Keratinocyte (primary cell): Measurements from ENCODE around the gene MFN1. TPM values are rescaled to one million over a fixed set of nuclear protein-coding genes. Genes with fewer than 3 reads are reported as not detected.

Experiments
- DNase-seq: peaks from one replicate; pipeline ENCODE4 v3.0.0-alpha.2; 2011; ENCODE audit warnings: low read depth, missing footprints, low spot score
- FAIRE-seq: peaks from 2 replicates; lab custom pipeline; 2011; peaks lifted over from hg19 to GRCh38; lab: Jason Lieb, UNC
- H2AFZ ChIP-seq: 2 replicates; pipeline ENCODE4 v1.6.0; 2012; ENCODE audit warnings: low read length, control low read depth, inconsistent platforms; ENCODE audit not compliant: control insufficient read depth
- H3K27ac ChIP-seq: 2 replicates; pipeline ENCODE4 v1.5.1; 2011; ENCODE audit warnings: low read length; ENCODE audit not compliant: control insufficient read depth, insufficient read depth
- H3K27me3 ChIP-seq: 3 replicates; pipeline ENCODE4 v1.6.0; 2011; ENCODE audit warnings: low read length; ENCODE audit not compliant: control insufficient read depth, insufficient read depth; ENCODE audit errors: extremely low read depth
- H3K36me3 ChIP-seq, 2 experiments: 2 replicates in 1 of 2; 3 replicates in 1 of 2; pipeline ENCODE4 v1.5.1; 2011; ENCODE audit warnings: low read length in 2 of 2, mild to moderate bottlenecking in 1 of 2; ENCODE audit not compliant: control insufficient read depth in 2 of 2, insufficient read depth in 2 of 2; ENCODE audit errors: extremely low read depth in 1 of 2
- H3K4me1 ChIP-seq: 3 replicates; pipeline ENCODE4 v1.5.1; 2011; ENCODE audit warnings: low read length; ENCODE audit not compliant: control insufficient read depth, insufficient read depth; ENCODE audit errors: extremely low read depth
- H3K4me2 ChIP-seq: 3 replicates; pipeline ENCODE4 v1.6.0; 2011; ENCODE audit warnings: low read depth, low read length; ENCODE audit not compliant: control insufficient read depth, insufficient read depth; ENCODE audit errors: extremely low read depth
- H3K4me3 ChIP-seq, 3 experiments: fragments of 200-600 bp in 1 of 3; sonication (generic) in 1 of 3; 2 replicates in 2 of 3; 3 replicates in 1 of 3; pipeline ENCODE4 v1.5.1; 2011 to 2016; ENCODE audit warnings: low read length in 3 of 3, mild to moderate bottlenecking in 3 of 3, control low read depth in 2 of 3, inconsistent platforms in 1 of 3, low read depth in 1 of 3, mixed read lengths in 1 of 3, mixed run types in 1 of 3, moderate library complexity in 1 of 3; ENCODE audit not compliant: control insufficient read depth in 2 of 3, insufficient read depth in 2 of 3; ENCODE audit errors: extremely low read depth in 1 of 3
- H3K79me2 ChIP-seq: 2 replicates; pipeline ENCODE4 v1.6.0; 2012; ENCODE audit warnings: low read length; ENCODE audit not compliant: control insufficient read depth, insufficient read depth
- H3K9ac ChIP-seq: 3 replicates; pipeline ENCODE4 v1.6.0; 2011; ENCODE audit warnings: low read length; ENCODE audit not compliant: control insufficient read depth, insufficient read depth; ENCODE audit errors: extremely low read depth
- H3K9me1 ChIP-seq: 3 replicates; pipeline ENCODE4 v1.6.0; 2011; ENCODE audit warnings: low read length; ENCODE audit not compliant: control insufficient read depth, insufficient read depth; ENCODE audit errors: extremely low read depth
- H3K9me3 ChIP-seq: 2 replicates; pipeline ENCODE4 v1.5.1; 2012; ENCODE audit warnings: low read depth, low read length; ENCODE audit not compliant: control insufficient read depth
- H4K20me1 ChIP-seq: 3 replicates; pipeline ENCODE4 v1.6.0; 2011; ENCODE audit warnings: low read length; ENCODE audit not compliant: control insufficient read depth, insufficient read depth; ENCODE audit errors: extremely low read depth
- EZH2 ChIP-seq: IDR thresholded peaks from one replicate; pipeline ENCODE4 v1.6.1; 2012; ENCODE audit warnings: inconsistent platforms, mild to moderate bottlenecking, low read length, moderate library complexity
- dilution Hi-C: fragments of 300-500 bp; cut with MboI; formaldehyde crosslinking; loops from one replicate; pipeline ENCODE4 v1.7.0; 2020; ENCODE audit warnings: low sequenced_read_pairs; ENCODE audit not compliant: extremely low pct_ligation_motif_present
- polyA plus RNA-seq, 5 experiments: library from polyadenylated mRNA; depleted of rRNA in 3 of 5; stranded (reverse) in 3 of 5; stranded (forward) in 1 of 5; unstranded in 1 of 5; fragments of >200 nt; gene quantifications; 1 replicate in 1 of 5; 2 replicates in 3 of 5; 3 replicates in 1 of 5; pipeline versions ENCODE4 v1.2.1 to v1.2.3, GENCODE V29; 2011 to 2012; ENCODE audit warnings: missing spikeins in 2 of 5, low read depth in 1 of 5, low replicate concordance in 1 of 5
- TF ChIP-seq, protein P1 (sequence below), 3 experiments: IDR thresholded peaks in 1 of 3; conservative IDR thresholded peaks in 1 of 3; optimal IDR thresholded peaks in 1 of 3; 2 replicates in 2 of 3; 3 replicates in 1 of 3; pipeline versions ENCODE3 to v1.5.1; 2011; ENCODE audit warnings: low read length in 3 of 3, mild to moderate bottlenecking in 3 of 3, moderate library complexity in 2 of 3, control low read depth in 1 of 3, inconsistent platforms in 1 of 3; ENCODE audit not compliant: insufficient read depth in 2 of 3; ENCODE audit errors: extremely low read depth in 1 of 3

MFN1 gene
- polyA plus RNA-seq, 1 donor (not counting 4 experiments of a cell fraction or from before 2014, with no cell fraction given), result 50.2 TPM

GRCh38 chr3:179415377-179415776 lies 67.9 kb downstream of the MFN1 start:
- Histone ChIP-seq H3K27me3 (no peaks in the 10 kb centered on the region), H4K20me1 (no peaks in the 10 kb centered on the region), H3K9me1 (no peaks in the 10 kb centered on the region), H2AFZ (no peak overlapping the region), H3K4me2 (no peak overlapping the region), H3K9ac (no peak overlapping the region), H3K4me1 (no peaks in the 10 kb centered on the region), H3K27ac (no peak overlapping the region), H3K79me2 (no peaks in the 10 kb centered on the region), H3K4me3 (no peak overlapping the region), H3K36me3 (peaks cover 0 to 10% of the 10 kb centered on the region in 2 experiments), H3K9me3 (no peaks in the 10 kb centered on the region)
- DNase-seq (no peak), FAIRE-seq (no peak)
- TF ChIP-seq, protein P1, sequence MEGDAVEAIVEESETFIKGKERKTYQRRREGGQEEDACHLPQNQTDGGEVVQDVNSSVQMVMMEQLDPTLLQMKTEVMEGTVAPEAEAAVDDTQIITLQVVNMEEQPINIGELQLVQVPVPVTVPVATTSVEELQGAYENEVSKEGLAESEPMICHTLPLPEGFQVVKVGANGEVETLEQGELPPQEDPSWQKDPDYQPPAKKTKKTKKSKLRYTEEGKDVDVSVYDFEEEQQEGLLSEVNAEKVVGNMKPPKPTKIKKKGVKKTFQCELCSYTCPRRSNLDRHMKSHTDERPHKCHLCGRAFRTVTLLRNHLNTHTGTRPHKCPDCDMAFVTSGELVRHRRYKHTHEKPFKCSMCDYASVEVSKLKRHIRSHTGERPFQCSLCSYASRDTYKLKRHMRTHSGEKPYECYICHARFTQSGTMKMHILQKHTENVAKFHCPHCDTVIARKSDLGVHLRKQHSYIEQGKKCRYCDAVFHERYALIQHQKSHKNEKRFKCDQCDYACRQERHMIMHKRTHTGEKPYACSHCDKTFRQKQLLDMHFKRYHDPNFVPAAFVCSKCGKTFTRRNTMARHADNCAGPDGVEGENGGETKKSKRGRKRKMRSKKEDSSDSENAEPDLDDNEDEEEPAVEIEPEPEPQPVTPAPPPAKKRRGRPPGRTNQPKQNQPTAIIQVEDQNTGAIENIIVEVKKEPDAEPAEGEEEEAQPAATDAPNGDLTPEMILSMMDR (optimal IDR thresholded peaks at IDR 0.05 in 1 of 3, IDR thresholded peaks at IDR 0.05 in 1 of 3, conservative IDR thresholded peaks at IDR 0.05 in 1 of 3; ENCODE audit: extremely low read depth in 1 of 3, insufficient read depth in 2 of 3, low read length in 3 of 3), result no peak
- no peak for TF ChIP-seq EZH2
- dilution Hi-C loops, result no loop called here

DNA sequence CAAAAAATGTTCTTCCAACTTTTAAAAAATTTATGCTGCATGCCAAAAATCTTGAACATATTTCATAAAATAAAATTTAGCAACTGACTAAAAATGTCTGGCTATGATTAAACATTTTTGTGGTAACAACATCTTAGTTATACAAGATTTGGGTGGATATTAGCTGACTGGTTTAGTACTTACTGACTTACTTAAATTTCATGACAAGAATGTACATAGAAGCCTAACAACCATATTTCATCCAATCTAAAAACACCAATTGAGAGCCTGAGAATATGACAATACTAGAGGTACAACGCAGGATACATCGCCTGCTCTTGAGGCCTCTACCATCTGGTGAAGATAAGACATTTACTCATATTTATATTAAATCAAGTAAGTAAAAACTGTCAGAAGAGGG lies 69.2 kb downstream of the MFN1 start:
- DNase-seq (no peak), FAIRE-seq (no peak)
- no peak overlapping the region for H3K4me3 ChIP-seq
- H3K27me3 ChIP-seq, result no peaks in the 10 kb centered on the region
- H3K9me3 ChIP-seq, result no peaks in the 10 kb centered on the region
- H3K4me2 ChIP-seq, result no peak overlapping the region
- no peaks in the 10 kb centered on the region for H3K4me1 ChIP-seq
- TF ChIP-seq, protein P1 (optimal IDR thresholded peaks at IDR 0.05 in 1 of 3, IDR thresholded peaks at IDR 0.05 in 1 of 3, conservative IDR thresholded peaks at IDR 0.05 in 1 of 3; ENCODE audit: extremely low read depth in 1 of 3, insufficient read depth in 2 of 3, low read length in 3 of 3), result no peak
- TF ChIP-seq EZH2, result no peak
- H3K27ac ChIP-seq, result no peak overlapping the region
- H3K9ac ChIP-seq, result no peak overlapping the region
- no peak overlapping the region for H2AFZ ChIP-seq
- H4K20me1 ChIP-seq, result no peaks in the 10 kb centered on the region
- H3K9me1 ChIP-seq, result no peaks in the 10 kb centered on the region
- peaks cover 0 to 10% of the 10 kb centered on the region in 2 experiments for H3K36me3 ChIP-seq
- H3K79me2 ChIP-seq, result no peaks in the 10 kb centered on the region
- dilution Hi-C loops, result no loop called here
